ENCODE measurements around the gene BBS9.

The BBS9 gene

DNA sequence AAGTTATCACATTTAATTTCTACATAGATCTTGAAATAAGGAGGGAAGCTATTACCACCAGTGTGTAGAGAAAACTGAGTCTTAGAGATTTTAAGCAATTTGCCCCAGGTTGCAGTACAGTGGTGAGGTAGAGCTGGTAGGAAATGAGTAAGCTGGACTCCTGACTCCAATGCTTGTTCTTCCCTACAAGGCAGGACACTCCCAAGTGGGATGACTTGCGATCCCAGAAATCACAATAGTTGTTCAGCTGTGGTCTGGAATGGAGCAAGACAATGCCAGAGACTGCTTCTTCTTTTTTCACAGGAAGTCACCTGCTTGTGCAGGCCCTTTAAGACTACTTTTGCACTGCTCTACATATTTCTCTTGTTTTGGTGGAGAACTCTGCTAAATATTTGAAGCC lies 448.8 kb downstream of the BBS9 start:
- DNase-seq (ENCODE audit: low read depth, low spot score), result no peak
- H3K27ac ChIP-seq, result peak overlapping the region; percentile 61

- no peak for DNase-seq (ENCODE audit: low read depth, low spot score)
- H3K27ac ChIP-seq, result peak overlapping the region; percentile 61
Measured at GRCh38 chr7:33578881-33579672, 449.7 kb downstream of the BBS9 start.

DNA sequence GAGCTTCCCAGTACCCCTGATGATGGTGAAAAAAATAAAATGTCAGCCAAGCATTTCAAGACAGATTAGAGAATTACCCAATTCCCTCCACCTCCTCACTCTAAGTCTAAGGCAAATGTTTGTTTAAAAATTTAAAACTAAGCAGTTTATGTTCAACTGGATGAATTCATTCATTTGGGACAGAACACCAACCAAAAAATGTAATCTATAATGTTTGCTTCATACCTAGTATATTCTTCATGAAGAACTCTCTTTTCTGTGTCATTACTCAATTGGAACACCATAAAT lies 450.3 kb downstream of the BBS9 start:
- DNase-seq (ENCODE audit: low read depth, low spot score), result no peak
- H3K27ac ChIP-seq, result no peak overlapping the region

DNA sequence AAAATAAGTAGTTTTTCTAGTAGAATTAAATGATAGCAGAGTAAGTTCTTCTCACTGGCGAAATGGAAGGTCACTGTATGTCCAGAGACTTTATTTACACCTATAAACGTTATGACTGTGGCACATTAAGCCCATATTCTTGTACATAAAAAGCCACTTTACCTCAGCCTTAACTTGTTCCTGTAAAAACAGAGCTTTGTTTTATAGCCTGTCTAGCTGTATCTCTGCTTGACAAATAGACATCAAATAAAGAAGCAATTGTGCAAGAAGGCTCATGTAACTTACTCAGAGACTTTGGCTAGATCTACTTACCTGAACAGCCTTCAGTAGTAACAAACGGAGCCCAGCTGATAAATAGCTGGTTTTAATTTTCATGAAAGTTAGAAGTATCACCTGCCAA lies 451.9 kb downstream of the BBS9 start:
- no peak overlapping the region for H3K27ac ChIP-seq
- DNase-seq (ENCODE audit: low read depth, low spot score), result no peak

DNA sequence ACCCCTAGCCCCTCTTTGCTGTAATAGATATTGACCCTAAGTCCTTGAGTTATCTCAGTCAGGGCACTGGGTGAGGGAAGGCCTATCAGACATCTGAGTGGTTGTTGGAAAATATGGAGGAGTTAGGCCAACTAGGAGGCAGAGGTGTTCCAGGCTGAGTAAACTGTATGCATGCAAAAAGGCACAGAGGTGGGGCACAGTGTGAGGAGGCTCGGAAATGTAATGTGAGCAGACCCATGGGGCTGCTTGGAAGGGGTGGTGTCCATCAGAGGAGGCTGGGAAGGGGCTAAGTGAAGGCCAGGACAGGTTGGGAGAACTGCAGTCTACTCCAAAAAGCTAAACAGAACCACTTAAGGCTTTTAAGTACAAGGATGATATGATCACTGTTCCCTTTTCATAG lies 452.7 kb downstream of the BBS9 start:
- no peak for DNase-seq (ENCODE audit: low read depth, low spot score)
- no peak overlapping the region for H3K27ac ChIP-seq

DNA sequence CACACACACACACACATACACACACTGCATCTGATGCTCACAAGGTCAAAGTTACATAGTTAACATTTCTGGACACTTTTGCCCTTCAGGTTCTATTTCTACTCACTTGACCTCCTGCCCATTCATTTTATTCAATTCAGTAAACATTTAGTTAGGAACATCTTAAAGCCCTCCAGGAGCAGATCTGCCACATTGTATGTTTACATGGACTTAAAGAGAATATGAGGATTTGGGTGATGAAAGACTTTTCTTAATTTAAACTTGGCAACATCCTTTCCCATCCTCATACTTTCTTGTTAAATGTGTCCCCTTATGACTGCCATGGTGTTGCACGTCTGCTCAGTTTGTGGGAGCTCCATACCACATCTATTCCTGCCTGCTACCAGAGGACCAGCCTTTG lies 453.2 kb downstream of the BBS9 start:
- no peak overlapping the region for H3K27ac ChIP-seq
- no peak for DNase-seq (ENCODE audit: low read depth, low spot score)

DNA sequence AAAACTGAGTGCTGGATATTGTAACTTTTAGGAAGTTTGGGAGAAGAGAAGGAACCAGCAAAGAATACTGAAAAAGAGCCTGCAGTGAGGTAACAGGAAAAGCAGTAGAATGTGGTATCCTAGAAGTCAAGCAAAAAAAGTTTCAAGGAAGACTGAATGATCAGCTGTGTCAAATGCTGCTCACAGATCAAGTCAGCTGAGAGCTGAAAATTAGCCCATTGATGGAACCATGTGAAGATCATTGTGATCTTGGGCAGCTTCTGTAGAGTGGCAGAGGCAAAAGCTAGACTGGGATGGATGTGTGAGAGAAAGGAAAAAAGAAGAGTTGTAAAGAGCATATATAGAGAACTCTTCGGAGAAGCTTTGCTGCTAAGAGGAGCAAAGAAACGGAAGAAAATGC lies 460.5 kb downstream of the BBS9 start:
- H3K27ac ChIP-seq, result no peak overlapping the region
- DNase-seq (ENCODE audit: low read depth, low spot score), result no peak

DNA sequence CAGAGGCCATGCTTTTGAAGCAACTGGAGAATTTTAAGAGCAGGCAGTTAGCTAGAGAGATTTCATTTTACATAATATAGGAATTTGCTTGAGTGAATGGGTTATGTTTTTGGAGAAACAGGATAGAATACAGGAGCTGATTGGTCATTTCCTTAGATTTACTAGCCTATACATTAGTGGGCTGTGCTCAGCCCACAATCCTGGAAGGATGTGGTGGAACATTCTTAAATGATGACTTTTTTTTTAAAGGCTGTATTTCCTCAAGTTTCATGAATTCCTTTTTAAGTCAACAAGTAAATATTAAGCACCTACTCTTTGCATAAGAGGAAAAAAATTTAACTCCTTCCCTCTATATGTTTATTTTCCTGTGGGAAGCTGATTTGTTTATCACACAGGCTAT lies 461.6 kb downstream of the BBS9 start:
- no peak for DNase-seq (ENCODE audit: low read depth, low spot score)
- peak overlapping the region; percentile 66 for H3K27ac ChIP-seq

DNA sequence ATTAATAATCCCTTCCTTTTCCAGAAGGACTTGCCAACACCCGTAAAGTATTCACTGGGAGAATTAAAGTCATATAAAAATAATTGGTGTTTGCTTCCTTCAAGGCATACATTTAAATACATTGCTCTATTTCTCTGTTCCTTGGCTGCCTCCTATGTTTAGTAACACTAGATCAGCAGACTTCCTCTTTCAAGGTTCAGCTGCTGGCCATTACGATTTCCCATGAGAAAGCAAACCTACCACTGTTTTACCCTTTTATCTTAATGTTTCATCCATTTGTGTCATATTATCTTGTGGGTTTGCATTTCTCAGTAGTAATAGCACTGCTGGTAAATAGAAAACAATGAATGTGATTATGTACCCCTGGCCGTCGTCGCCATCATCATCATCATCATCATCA lies 462.1 kb downstream of the BBS9 start:
- H3K27ac ChIP-seq, result peak overlapping the region; percentile 66
- no peak for DNase-seq (ENCODE audit: low read depth, low spot score)

GRCh38 chr7:33592718-33593117 lies 463.4 kb downstream of the BBS9 start:
- DNase-seq (ENCODE audit: low read depth, low spot score), result no peak
- no peak overlapping the region for H3K27ac ChIP-seq

DNA sequence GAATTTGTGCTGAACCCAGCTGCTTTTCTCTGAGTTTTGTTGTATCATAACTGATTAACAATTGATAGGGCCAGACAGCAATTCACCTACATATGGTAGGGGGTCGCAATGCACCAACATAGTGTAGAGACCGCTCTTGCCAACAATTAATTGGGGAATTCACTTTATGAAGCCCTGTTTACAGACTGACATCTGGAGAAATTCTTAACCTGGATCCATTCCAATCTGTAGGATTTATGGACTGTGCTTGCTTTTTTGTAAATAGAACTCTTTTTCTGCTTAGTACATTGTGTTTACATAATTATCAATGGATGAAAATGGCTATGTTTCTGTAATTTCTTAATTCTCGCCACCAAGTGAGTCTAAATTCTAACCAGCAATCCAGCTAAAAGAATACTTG lies 464.2 kb downstream of the BBS9 start:
- DNase-seq (ENCODE audit: low read depth, low spot score), result no peak
- no peak overlapping the region for H3K27ac ChIP-seq

GRCh38 chr7:33596686-33597085 lies 467.3 kb downstream of the BBS9 start:
- DNase-seq (ENCODE audit: low read depth, low spot score), result no peak
- peak overlapping the region; percentile 19 for H3K27ac ChIP-seq

GRCh38 chr7:33597181-33597580 lies 467.8 kb downstream of the BBS9 start:
- H3K27ac ChIP-seq, result peak overlapping the region; percentile 19
- no peak for DNase-seq (ENCODE audit: low read depth, low spot score)

GRCh38 chr7:33601101-33601500 lies 471.7 kb downstream of the BBS9 start:
- H3K27ac ChIP-seq, result no peak overlapping the region
- DNase-seq (ENCODE audit: low read depth, low spot score), result no peak

- DNase-seq (ENCODE audit: low read depth, low spot score), result no peak
- no peak overlapping the region for H3K27ac ChIP-seq
Measured at GRCh38 chr7:33601884-33602283, 472.5 kb downstream of the BBS9 start.

DNA sequence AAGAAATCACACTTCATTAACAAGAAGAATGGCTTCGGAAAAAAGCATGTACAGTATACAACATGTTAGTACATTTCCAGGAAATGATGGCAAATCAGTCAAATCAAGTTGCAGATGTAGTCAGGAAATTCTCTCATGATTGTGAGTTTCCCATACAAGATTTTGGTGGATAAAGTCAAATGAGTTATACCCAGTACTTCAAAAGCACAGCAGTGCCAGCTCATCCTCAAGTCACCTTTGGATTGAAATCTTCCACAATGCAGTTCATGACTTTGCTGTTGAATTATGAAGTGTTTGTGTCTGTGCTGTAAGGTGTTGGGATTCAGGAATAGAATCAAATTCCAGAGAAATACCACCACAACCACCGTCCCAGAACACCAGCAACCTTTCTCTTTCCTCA lies 474.7 kb downstream of the BBS9 start:
- H3K27ac ChIP-seq, result no peak overlapping the region
- DNase-seq (ENCODE audit: low read depth, low spot score), result no peak

DNA sequence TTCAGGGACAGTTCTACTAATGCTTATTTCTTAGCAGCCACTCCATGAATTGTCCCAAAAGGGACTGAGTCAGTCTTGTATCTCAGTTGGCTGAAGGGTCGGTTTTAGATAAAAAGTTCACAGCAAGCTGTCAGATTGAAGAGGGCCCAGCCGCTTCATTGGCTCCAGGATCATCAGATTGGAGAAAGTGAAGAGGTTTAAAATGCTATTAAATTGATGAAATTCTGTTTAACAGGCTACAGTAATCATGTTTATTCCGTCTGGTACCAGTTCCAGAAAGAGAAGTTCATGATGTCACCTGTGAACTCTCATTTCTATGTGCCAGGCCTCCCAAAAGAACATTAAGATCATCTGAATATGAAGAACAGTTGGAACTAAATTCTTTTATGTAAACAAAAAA lies 481.6 kb downstream of the BBS9 start:
- no peak overlapping the region for H3K27ac ChIP-seq
- no peak for DNase-seq (ENCODE audit: low read depth, low spot score)

- no peak for DNase-seq (ENCODE audit: low read depth, low spot score)
Measured at GRCh38 chr7:33612442-33612841, 483.1 kb downstream of the BBS9 start.

GRCh38 chr7:33614357-33615117 lies 485.2 kb downstream of the BBS9 start:
- no peak overlapping the region for H3K27ac ChIP-seq
- no peak for DNase-seq (ENCODE audit: low read depth, low spot score)

More at GRCh38 chr7:33612442-33612841, 483.1 kb downstream of the BBS9 start:
- no peak overlapping the region for H3K27ac ChIP-seq

DNA sequence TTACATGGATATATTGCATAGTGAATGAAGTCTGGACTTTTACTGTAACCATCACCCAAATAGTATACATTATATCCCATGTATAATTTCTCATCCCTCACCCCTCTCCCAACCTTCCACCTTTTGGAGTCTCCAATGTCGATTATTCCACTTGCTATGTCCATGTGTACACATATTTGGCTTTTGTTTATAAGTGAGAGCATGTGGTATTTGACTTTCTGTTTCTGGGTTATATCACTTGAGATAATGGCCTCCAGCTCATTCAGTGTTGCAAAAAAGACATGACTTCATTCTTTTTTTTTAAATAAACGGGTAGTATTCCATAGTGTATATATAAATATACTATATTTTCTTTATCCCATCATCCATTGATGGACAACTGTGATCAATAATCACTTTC lies 487.4 kb downstream of the BBS9 start:
- no peak for DNase-seq (ENCODE audit: low read depth, low spot score)
- H3K27ac ChIP-seq, result no peak overlapping the region

DNA sequence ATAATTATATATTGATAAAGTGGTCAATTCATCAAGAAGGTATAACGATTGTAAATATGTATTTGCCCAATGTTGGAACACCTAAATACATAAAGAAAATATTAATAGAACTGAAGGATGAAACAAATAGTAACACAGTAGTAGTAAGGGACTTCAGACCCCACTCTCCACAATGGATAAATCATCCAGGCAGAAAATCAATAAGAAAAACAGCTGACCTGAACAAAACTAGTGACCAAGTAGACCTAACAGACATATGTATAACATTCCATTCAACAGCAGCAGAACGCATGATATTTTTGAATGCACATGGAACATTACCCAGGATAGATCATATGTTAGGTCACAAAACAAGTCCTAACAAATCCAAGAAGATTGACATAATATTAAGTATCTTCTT lies 489.9 kb downstream of the BBS9 start:
- H3K27ac ChIP-seq, result no peak overlapping the region
- DNase-seq (ENCODE audit: low read depth, low spot score), result no peak

DNA sequence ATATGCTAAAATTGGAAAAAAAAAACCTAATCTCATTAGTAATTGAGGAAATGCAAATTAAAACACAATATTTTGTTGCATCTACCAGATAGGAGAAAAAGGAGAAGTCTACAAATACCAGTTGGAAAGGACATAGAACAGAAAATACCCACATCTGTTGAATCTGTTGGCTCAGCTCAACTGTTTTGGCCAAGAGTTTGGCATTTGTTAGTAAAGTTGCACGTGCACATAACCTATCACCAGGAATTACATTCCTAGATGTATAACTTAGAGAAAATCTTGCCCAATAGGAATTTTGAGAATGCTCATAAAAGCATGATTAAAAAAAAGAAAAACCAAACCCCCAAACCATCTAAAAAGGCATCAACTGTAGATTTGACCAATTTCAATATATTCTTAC lies 493.9 kb downstream of the BBS9 start:
- DNase-seq (ENCODE audit: low read depth, low spot score), result no peak
- H3K27ac ChIP-seq, result no peak overlapping the region
